Measurements from ENCODE around the gene ATP6V1F.

ATP6V1F gene

GRCh38 chr7:128915271-128915819, 52.7 kb downstream of the ATP6V1F start:
- DNase-seq (ENCODE audit: low read depth in 2 of 2, low spot score in 1 of 2) = no peak
